Lower leg skin (tissue), 3 donors: ENCODE data around the gene MRS2.

Source experiments
- POLR2A ChIP-seq, 2 donors: fragments of 450-650 bp; IDR thresholded peaks; one replicate each; pipeline ENCODE4 v1.6.1; 2016 to 2017; ENCODE audit warnings: antibody characterized with exemption in 2 of 2, mild to moderate bottlenecking in 1 of 2, moderate library complexity in 1 of 2
- TF ChIP-seq, protein P1 (sequence below), 3 donors: fragments of 450-650 bp; IDR thresholded peaks; one replicate each; pipeline ENCODE4 v1.5.1; 2016; ENCODE audit warnings: antibody characterized with exemption in 3 of 3, mild to moderate bottlenecking in 3 of 3, moderate library complexity in 2 of 3

DNA sequence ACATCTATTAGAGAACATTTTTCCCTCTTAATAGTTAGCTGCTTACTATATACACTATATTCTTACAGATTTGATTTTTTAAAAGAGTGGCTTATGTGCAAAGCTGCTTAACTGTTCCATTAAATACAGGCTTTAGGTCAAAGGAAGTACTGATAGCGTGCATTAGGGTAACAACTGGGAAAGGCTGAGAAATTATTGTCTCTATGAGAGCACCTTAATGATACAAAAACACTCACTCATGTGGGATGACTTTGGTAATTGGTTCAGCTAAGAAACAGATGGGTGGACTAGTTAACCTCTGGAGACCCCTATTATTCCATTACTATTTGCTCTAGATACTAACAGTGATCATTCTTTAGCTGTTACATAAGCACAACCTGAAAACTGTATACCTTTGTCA lies 48.9 kb upstream of the MRS2 start:
- TF ChIP-seq, protein P1, sequence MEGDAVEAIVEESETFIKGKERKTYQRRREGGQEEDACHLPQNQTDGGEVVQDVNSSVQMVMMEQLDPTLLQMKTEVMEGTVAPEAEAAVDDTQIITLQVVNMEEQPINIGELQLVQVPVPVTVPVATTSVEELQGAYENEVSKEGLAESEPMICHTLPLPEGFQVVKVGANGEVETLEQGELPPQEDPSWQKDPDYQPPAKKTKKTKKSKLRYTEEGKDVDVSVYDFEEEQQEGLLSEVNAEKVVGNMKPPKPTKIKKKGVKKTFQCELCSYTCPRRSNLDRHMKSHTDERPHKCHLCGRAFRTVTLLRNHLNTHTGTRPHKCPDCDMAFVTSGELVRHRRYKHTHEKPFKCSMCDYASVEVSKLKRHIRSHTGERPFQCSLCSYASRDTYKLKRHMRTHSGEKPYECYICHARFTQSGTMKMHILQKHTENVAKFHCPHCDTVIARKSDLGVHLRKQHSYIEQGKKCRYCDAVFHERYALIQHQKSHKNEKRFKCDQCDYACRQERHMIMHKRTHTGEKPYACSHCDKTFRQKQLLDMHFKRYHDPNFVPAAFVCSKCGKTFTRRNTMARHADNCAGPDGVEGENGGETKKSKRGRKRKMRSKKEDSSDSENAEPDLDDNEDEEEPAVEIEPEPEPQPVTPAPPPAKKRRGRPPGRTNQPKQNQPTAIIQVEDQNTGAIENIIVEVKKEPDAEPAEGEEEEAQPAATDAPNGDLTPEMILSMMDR (IDR thresholded peaks at IDR 0.05), result no peak
- no peak for TF ChIP-seq POLR2A (IDR thresholded peaks at IDR 0.05)
